ENCODE data around the gene C1orf53.

C1orf53 gene

DNA sequence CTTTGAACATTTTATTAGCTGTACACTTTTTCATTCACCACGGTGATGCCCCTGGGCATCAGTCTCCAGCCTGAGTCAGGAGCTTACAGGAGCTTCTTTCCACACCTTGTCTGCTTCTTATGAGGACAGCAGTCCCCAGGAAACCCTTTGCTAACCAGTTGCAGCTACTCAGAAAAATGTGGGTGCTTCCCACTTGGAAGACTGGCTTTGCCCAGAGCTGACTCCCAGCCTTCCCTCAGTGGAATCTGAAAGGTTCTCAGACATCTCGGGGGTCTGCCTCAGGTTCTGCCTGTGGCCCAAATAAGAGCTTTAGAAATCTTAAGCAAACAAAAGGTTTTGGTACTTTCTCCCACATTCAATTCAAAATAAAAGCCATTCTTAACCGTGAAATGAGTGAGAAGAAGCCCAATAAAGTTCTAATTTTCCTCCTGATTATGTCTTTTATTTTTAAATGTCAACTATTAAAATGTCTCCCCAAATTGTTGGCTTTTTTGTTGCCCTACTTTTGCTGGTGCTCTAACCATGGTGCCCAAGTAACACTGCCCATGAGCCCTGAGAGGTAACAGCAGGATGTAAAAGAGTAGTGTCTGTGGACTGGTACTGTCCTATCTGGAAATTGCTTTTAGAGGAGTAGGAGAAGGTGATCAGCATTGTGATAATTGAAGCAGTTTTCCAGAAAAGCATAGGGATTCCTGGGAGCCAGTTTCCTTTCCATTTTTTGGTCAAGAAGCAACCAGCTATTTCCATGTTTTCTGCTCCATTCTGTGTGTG, 5.6 kb downstream of the C1orf53 start:
- DNase-seq (ENCODE audit: low read depth) = no peak

DNA sequence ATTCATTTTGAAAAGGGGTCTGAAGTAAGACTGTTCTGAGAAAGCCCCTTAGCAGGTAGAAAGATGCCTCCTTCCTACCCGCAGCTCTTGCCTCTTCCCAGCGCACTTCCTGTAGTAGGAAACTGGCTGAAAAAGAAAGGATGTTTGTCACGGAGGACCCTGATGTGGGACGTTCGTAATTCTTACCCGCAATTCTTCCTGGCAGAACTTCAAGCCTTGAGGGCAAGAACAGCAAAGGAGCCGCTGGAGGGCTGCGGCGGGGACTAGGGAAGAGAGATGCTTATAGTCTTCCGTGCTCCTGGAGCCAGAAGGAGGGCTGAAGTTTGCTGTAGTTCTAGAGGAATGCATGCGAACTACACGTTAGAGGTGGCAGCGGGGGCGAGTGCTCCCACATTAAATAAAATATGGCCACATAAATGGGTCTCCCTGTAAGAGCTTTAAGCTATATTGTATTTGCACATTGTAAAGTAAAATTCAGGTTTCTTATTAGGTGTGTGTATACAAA, 6.3 kb downstream of the C1orf53 start:
- no peak for DNase-seq (ENCODE audit: low read depth)

DNA sequence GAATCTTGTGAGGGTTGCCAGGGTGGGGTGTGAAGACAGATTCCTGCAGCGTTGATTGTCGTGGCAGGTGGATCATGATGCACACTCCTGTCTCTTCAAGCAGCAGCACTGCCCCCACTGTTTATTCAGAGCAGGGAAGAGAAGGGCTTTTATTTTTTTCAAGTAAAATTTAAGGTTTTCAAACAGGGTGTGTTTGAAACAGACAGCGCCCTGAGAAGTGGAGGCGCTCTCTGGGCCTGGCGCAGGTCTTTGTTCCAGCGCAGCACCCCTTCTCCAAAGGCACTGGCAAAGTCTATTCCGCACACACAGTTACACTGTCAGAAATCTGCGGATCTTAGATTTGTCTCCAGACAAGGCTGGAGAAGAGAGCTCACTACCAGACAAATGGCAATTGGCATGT, 7.0 kb downstream of the C1orf53 start:
- no peak for DNase-seq (ENCODE audit: low read depth)

DNA sequence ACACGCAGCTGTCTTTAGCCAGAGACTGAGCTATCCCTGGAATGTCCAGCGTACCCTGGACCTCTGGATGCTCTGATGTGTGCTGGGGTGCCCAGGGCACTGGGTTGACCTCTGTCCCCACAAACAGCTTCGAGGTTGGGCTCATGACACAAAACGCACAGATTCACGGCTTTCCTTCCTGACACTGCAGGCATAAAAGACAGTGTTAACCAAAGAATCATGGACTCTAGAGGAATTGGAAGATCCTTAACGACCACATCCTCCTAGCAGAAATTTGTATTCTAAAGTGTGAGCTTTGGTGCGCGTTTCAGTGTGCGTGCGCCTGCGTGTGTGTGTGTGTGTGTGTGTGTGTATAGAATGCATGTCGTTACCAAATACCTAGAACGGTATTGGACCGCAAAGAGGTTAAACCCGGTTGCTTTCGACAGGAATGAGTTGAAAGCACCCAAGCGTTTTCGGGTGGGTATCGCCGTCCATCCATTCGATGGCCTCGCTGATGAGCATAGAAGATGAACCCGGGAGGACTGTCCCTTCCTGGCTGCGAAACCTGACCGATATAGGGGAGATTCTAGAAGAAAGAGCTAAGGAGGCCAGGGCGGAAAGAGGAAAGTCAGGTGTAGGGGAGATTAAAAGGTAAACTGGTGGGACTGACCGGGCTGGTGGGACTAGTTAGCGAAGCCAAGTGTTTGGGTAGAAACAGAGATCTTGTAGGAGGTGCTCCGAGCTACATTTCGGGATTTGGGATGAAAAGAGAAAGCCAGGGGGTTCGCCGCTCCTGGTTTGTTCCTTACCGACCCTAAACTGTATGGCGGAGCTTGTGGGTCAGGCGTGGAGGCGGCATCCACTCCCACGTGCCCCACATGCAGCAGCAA, 7.9 kb downstream of the C1orf53 start:
- DNase-seq (ENCODE audit: low read depth) = no peak

DNA sequence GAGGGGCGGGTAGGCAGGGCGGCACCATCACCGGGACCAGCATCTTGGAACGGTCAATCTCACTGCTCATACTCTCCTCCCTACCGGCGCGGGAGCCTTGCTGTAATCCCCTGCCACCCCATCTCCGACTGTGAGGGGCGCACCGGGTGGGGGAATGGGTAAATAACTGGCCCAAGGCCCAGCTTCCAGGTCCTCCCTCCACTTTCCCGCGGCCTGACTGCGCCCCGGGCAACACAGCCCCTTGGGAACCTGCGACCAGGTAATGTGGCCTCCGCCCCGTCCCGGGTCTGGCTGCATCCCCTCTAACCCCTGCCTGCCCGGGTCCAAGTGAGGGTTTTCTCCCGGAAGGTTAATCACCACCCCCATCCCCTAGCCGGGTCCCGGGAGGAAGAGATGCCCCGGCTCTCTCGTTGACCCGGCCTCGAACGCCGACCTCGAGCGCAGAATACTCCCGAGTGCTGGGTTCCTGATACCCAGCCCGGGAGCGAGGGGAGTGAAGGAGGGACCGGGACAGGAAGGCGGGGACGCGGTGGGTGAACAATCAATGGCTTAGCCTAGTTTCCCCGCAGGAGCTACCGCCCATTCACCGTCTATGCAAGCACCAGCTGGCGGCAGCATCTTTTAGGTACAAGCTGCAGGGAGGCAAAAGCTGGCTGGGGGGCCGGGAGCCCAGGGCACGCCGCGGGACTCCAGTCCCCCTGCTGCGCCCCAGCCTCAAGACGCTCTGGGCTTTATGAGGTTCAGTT, 8.9 kb downstream of the C1orf53 start:
- no peak for DNase-seq (ENCODE audit: low read depth)

DNA sequence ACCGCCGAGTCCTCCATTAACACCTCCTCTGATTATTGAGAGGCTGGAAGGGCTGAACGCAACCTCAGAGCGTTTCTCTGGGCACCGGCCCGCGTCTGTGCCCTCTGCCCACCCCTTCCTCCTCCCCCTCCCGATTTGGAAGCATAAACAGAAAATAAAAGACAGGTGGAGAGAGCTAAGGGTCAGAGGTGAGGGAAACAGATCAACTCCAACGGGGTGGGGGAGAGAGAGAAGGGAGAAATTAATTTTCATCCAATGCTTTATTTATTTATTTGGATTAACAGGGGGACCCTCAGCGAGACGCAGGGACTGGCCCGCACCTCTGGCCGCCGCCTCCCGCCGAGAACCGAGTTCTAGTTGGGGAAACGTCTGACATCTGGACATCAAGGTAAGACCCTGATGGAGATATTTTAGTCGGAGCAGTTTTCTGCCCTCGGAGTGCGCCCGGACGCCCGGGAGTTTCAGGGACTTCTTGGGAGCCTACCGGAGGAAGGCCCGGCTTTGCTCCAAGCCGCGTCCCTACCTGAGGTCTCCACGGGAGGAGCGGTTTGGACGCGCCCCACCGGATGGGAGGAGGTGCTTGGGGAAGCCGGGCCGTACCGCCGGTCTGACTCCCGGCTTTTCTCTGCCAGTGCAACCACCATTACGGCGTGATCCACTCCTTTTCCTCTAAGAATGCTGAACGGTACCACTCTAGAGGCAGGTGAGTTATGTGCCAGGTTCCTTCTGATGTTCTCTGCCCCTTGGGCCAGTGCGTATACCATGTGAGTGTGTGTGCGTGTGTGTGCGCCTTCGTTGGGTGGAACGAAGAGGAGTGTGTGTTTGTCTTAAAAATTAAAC, 9.6 kb downstream of the C1orf53 start:
- DNase-seq (ENCODE audit: low read depth) = no peak

DNA sequence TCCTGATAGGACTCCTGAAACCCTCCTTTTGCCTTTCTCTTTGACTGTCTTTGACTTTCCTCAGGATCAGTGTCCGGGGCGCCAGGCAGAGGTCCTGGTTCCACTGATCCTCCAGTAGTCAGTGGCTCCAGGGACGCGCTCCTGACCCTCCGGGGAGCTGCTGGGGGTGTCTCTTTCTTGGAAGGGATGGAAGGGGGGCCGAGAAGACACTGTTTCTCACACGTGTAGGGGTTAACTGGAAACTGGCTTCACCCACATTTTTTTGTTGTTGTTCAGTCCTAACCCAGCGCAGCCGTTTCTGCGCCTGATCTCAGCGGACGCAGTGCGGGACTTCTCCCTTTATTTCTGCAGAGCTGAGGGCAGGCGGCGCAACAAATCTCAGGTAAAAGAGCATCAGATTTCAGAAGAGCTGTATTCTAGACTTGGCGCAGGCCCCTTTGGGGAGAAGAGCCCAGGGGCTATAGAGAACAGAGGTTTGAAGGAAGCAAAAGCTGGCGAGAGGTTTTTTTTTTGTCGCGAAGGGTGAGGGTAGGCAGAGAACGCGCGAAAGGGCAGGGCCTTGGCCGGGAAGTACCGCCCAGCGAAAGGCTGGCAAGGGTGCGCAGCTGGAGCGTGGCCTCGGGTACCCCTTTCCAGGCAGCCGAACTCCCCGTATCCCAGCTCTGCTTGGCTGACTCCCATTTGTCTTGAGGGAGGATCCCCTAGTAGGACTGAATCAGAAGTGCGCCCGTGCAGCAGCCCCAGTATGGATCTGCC, 10.5 kb downstream of the C1orf53 start:
- no peak for DNase-seq (ENCODE audit: low read depth)

DNA sequence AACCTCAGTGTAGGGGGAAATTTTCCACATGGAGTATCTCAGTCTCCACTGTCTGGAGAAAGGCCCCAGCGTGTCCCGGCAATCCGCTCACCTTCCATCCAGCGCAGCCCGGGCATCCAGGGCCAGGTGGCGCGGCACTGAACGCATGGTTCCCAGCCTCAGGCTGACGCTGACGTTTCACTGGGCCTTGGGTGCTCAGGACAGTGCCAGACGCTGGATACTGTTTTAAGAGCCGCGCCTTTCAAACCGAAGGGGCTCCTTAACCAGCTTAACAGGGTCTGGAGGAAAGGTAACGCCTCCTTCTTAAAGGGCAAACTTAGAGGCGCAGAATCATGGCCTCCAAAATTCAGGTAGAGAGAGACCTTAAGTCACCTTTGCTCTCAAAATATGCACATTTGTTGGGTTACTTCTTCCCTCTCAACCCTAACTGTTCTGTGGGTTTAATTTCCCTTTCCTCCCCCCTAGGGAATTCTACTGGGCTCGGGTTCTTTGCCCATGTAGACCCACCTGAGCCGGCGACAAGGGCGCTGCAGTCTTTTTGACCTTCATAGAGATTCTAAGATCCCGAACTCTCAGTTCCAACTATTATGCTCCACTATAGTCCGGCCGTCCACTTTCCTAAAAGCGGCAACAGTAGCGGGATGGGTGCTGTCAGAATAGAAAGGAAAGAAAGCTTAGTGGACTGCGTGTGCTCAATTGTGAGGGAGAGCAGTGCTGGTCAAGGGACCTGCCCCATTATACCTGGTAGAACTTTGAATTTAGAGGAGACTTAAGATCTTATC, 11.3 kb downstream of the C1orf53 start:
- no peak for DNase-seq (ENCODE audit: low read depth)

DNA sequence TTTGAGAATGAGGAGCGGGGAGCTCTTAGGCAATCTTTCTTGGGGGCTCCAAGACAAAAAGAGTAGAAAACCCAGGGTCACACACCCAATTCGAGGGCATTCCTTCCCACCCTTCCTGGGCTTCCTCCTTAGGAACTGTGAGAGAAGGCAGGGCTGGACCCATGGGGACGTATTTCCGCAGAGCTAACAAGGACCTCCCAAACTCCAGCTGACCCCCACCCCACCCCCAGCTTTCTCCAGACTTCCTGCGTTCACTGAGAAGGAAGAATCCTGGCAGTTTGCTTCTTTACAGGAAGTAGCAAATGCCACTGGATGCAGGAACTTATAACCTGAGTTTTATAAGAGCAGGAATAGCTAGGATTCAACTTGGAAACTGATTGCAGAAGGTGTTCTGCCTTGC, 12.1 kb downstream of the C1orf53 start:
- DNase-seq (ENCODE audit: low read depth) = no peak

DNA sequence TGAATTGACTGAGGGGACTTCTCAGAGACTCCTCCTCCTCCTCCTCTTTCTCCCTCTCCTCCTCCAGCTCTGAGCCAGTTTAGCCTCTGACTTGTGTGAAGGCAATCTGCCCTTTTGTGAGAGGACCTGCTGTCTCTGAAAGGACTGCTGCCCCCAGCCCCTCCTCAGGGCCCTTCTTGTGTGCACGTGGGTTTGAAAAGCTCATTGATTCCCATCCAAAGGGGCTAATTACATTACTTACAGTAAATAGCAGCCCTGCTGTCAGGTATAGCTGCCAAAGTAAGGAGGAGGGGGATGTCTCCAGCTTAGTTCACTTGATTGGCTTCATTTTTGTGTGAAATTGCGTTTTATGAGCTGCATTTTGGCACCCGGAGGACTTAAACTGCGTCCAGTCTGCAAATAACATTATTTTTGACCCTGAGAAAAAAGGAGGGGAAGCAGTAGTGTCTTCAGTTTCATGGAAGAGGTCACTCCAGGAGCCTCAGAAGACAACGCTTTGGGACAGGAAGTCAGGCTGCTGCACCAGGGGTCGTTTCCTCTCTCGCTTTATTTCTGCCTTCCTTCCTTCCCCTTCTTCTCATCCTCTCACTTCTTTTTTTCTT, 12.9 kb downstream of the C1orf53 start:
- DNase-seq (ENCODE audit: low read depth) = no peak

DNA sequence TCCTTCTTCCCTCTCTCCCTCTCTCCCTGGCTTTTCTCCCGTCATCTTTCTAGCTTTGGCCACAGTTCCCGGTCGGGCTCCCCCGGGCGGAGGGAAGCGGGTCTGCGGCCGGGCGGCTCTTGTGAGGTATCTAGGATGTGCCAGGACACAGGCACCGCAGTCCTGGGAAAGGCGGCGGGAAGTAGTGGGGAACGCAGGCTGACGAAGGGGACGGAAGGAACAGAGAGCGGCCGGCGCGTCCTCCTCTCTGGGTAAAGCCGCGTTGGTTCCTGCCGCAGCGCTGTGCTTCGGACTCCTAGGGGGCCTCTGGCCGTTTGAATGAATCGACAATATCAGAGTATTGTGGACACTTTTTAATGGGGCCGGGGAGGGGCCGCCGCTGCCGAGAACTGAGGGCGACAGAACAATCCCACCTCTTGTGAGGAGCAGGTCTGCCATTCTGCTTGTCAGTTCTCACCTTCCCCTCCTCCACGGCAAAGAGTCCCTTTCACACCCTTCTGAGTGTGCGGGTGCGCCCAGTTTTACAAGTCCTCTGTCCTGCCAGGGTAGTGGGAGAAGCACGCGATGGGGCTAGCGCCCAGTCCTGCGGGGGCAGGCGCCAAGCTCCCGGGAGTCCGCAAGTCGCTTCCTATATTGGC, 13.6 kb downstream of the C1orf53 start:
- DNase-seq (ENCODE audit: low read depth) = no peak

DNA sequence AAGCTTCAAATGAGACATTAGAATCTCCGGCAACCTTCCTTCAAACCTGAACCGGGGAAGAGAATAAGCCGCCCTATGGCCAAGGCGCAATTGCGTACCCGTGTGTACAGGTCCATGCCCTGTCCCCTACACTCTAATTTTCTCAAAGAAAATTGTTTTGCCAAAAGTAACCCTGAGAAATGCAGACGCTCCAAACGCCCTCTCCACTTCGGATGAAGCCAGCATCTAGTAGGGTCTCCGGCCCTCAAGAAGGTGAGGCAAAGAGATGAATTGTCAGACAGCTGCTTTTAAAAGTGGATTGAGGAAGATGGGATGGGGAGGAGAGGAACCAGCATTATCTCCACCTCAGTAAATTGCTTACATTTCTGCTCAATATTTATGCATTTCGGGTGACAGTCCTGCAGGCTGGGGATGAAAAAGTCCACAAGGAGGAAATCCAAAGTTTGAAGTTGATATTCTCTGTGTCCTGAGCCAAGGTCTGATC, 14.1 kb downstream of the C1orf53 start:
- DNase-seq (ENCODE audit: low read depth) = no peak

DNA sequence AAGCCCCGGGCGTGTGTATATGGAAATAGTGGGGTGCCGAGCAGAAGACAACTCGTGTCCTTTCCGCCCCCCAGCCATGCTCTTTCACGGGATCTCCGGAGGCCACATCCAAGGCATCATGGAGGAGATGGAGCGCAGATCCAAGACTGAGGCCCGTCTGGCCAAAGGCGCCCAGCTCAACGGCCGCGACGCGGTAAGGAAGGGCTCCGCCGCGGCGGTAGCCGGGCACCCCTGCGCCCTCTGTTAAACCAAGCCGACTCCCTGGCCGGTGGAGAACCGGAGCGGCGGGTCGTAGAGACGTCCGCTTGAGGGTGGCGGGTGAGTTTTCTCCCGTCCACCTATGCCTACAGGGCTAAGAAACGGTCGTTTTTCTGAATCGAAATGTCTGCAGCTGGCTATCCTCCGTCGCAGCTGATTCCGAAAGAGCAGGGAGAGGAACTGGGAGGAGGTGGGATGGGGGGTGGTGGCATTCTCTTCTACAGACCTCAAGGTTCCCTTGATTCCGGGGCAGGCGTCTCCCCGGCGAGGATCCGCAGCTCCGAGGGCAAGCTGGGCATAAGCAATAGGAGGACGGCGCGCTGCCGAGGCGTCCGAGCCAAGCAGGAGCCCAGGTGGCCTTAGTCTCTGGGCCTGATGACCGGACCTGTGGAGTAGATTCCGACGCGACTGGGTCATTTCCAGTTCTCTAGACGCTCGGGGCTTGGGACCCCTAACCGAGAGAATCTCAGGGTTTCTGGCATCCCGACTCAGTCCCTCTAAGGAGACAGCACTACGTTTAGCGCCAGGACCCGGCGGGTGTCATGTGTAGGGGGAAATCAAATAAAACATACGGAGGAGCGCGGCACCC, 15.6 kb downstream of the C1orf53 start:
- no peak for DNase-seq (ENCODE audit: low read depth)

DNA sequence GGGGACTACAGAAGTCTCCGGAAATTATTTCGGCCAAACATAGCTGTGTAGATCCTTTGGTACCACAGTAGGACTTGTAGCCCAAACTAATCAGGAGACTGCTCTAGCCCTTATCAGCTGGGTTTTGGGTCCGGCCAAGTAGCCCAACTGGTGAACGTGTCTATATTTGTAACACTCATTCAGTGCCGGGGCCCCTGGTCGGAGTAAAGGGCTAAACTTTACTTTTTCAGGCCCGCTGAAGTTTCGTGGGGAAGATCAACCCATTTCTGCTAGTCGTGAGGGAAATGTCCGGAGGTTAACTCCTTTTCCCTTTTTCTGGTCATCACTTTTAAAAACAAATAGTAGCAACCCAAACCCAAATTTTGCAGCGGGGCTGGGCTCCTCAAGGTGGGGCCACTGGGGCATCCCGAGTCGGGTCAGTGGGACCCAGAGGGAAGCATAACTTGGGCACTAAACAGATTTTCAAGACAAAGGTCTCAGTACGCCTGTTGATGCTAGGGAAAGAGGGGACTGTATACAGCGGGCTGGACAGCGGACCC, 16.4 kb downstream of the C1orf53 start:
- DNase-seq (ENCODE audit: low read depth) = no peak

DNA sequence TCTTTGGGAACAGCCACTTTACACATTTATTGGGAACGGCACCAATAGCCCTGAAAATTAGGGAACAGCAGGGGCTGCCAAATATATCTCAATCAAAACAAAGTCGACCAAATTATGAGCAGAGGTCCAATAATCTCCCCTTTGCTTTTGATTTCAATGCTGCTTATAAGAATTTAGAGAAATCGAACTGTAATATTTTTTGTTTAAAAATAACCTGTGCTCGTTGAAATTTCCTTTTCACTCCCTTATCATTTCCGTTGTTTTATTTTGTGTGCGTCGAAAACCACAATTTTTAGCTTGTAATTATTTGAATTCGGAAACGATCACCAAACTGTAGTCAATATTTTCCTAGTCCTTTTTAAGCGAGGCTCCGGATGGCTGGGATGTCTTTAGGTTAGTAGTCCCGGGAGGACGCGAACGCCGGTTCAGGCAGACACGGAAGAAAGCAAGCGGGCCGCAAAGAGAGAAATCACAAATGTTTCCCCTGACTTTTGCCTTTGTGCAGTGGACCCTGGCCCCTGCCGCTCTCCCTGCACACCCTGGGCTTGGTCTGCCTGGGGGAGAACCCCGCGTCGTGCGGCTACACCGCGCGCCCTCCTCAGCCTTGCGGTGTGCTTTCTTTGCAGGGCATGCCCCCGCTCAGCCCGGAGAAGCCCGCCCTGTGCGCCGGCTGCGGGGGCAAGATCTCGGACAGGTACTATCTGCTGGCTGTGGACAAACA, 17.1 kb downstream of the C1orf53 start:
- DNase-seq (ENCODE audit: low read depth) = no peak

DNA sequence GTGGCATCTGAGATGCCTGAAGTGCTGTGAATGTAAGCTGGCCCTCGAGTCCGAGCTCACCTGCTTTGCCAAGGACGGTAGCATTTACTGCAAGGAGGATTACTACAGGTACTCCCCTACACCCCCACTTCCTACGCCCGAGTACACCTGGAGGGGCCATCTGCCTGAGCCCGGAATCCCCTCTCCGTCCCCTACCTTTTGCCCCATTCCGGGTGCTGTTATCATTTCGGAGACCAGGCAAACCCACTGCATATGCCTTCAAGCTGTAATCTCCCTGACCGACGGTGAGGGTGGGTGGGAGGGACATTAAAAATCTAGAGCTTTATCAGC, 17.6 kb downstream of the C1orf53 start:
- DNase-seq (ENCODE audit: low read depth) = no peak
